A549 (cell line): ENCODE results near the gene UVRAG. TPM values are rescaled to one million over a fixed set of nuclear protein-coding genes. Genes with fewer than 3 reads are reported as not detected.

Source experiments
- ATAC-seq, 2 experiments: fragments of 200-7000 bp in 1 of 2; fragments of >200 bp in 1 of 2; cut with Nextera tagmentation in 1 of 2; cut with Tn5 transposase in 1 of 2; 3 replicates each; pipeline versions ENCODE4 v1.8.0 to v1.9.1; 2018 to 2020; ENCODE audit warnings: mild to moderate bottlenecking in 1 of 2, moderate library complexity in 1 of 2
- CTCF ChIA-PET: fragments of 300-600 bp; sonication (Branson Sonifier 250); formaldehyde crosslinking; extraction: SDS; loops from one replicate; lab custom pipeline; 2021; ENCODE audit warnings: antibody characterized with exemption, inconsistent platforms; lab: Yijun Ruan, JAX
- POLR2A ChIA-PET: fragments of 350-600 bp; formaldehyde crosslinking; extraction: SDS; loops from one replicate; lab custom pipeline; 2021; ENCODE audit warnings: antibody characterized with exemption, inconsistent platforms; lab: Yijun Ruan, JAX
- DNase-seq, 2 experiments: peaks; one replicate each; pipeline versions ENCODE4 v3.0.0 to v3.0.0-alpha.2; 2011 to 2016; ENCODE audit warnings: low read depth in 1 of 2, low spot score in 1 of 2
- FAIRE-seq: peaks from 2 replicates; lab custom pipeline; 2011; peaks lifted over from hg19 to GRCh38; lab: Jason Lieb, UNC
- H3K27ac ChIP-seq, 2 experiments: fragments of >200 bp; sonication (Bioruptor Twin); formaldehyde crosslinking; 3 replicates each; pipeline ENCODE4 v1.5.1; 2016 to 2017
- H3K4me1 ChIP-seq: fragments of >200 bp; sonication (Bioruptor Twin); formaldehyde crosslinking; 3 replicates; pipeline ENCODE4 v1.6.1; 2016
- H3K4me2 ChIP-seq: fragments of >200 bp; sonication (Bioruptor Twin); formaldehyde crosslinking; 3 replicates; pipeline ENCODE4 v1.6.1; 2016
- H3K4me3 ChIP-seq: fragments of >200 bp; sonication (Bioruptor Twin); formaldehyde crosslinking; 3 replicates; pipeline ENCODE4 v1.5.1; 2016
- H3K9me3 ChIP-seq: fragments of >200 bp; sonication (Bioruptor Twin); formaldehyde crosslinking; 3 replicates; pipeline ENCODE4 v1.6.1; 2016
- BHLHE40 ChIP-seq: IDR thresholded peaks from 2 replicates; pipeline ENCODE4 v1.6.1; 2012; ENCODE audit warnings: low read depth, low read length, inconsistent platforms
- CBX8 ChIP-seq: fragments of 200-600 bp; sonication (generic); IDR thresholded peaks from 2 replicates; pipeline ENCODE4 v1.6.1; 2016
- CHD2 ChIP-seq: fragments of 150-350 bp; IDR thresholded peaks from 2 replicates; pipeline ENCODE4 v1.6.1; 2014; ENCODE audit warnings: low read length; ENCODE audit not compliant: partially characterized antibody
- CHD4 ChIP-seq: fragments of 200-600 bp; sonication (generic); IDR thresholded peaks from 2 replicates; pipeline ENCODE4 v1.6.1; 2016; ENCODE audit warnings: antibody characterized with exemption, mild to moderate bottlenecking, borderline replicate concordance
- ESRRA ChIP-seq: fragments of 150-350 bp; IDR thresholded peaks from 2 replicates; pipeline ENCODE4 v1.6.1; 2014; ENCODE audit warnings: mild to moderate bottlenecking, low read length, borderline replicate concordance
- GATA3 ChIP-seq: IDR thresholded peaks from 2 replicates; pipeline ENCODE4 v1.6.1; 2012; ENCODE audit warnings: borderline replicate concordance
- HDAC2 ChIP-seq: fragments of 200-600 bp; sonication (generic); IDR thresholded peaks from 2 replicates; pipeline ENCODE4 v1.6.1; 2016
- HOXB5 ChIP-seq: fragments of 250-450 bp; sonication (Bioruptor Pico); IDR thresholded peaks from 2 replicates; pipeline ENCODE4 v1.5.0; 2020; ENCODE audit warnings: mild to moderate bottlenecking, moderate library complexity
- JUN ChIP-seq, 2 experiments: fragments of >200 bp; sonication (Bioruptor Twin); formaldehyde crosslinking; IDR thresholded peaks; 2 replicates in 1 of 2; 3 replicates in 1 of 2; pipeline ENCODE4 v1.6.1; 2016 to 2017
- JUNB ChIP-seq: fragments of >200 bp; sonication (Bioruptor Twin); formaldehyde crosslinking; IDR thresholded peaks from 2 replicates; pipeline ENCODE4 v1.6.1; 2016
- KDM5A ChIP-seq: fragments of 200-600 bp; sonication (generic); IDR thresholded peaks from 2 replicates; pipeline ENCODE4 v1.6.1; 2016; ENCODE audit warnings: antibody characterized with exemption, mild to moderate bottlenecking
- PHF8 ChIP-seq: fragments of 200-600 bp; sonication (generic); IDR thresholded peaks from 2 replicates; pipeline ENCODE4 v1.6.1; 2016; ENCODE audit warnings: low read depth, mild to moderate bottlenecking, antibody characterized with exemption, moderate library complexity, borderline replicate concordance
- POLR2AphosphoS2 ChIP-seq: conservative IDR thresholded peaks from 2 replicates; pipeline ENCODE4 v1.6.1; 2012; ENCODE audit warnings: low read length, improper control_type of control experiment, inconsistent platforms
- RCOR1 ChIP-seq: fragments of 150-350 bp; IDR thresholded peaks from 2 replicates; pipeline ENCODE4 v1.6.1; 2014; ENCODE audit warnings: antibody characterized with exemption, low read length, low read depth
- RNF2 ChIP-seq: fragments of 200-600 bp; sonication (generic); IDR thresholded peaks from 2 replicates; pipeline ENCODE4 v1.6.1; 2016; ENCODE audit warnings: low read depth, mild to moderate bottlenecking, antibody characterized with exemption, moderate library complexity, borderline replicate concordance
- TP53 ChIP-seq: fragments of 250-450 bp; sonication (Bioruptor Pico); IDR thresholded peaks from 2 replicates; pipeline ENCODE4 v1.5.0; 2021; ENCODE audit warnings: mild to moderate bottlenecking, moderate library complexity
- ZC3H11A ChIP-seq: fragments of 450-650 bp; IDR thresholded peaks from 2 replicates; pipeline ENCODE4 v1.6.1; 2014; ENCODE audit warnings: antibody characterized with exemption, mild to moderate bottlenecking
- WGBS: methylation state at CpG from one replicate; pipeline ENCODE4 v1.1.6; 2017; ENCODE audit errors: missing lambda C conversion rate; 5-methylcytosine and 5-hydroxymethylcytosine counted together
- polyA plus RNA-seq, 4 experiments: library from polyadenylated mRNA; depleted of rRNA in 3 of 4; stranded (reverse); fragments of >200 nt; fragmentation: RNase III in 1 of 4; extraction: RNeasy Plus Mini Kit Qiagen cat#74134 plus additional on column Dnase treatment in 1 of 4; gene quantifications; 2 replicates in 3 of 4; 3 replicates in 1 of 4; pipeline ENCODE4 v1.2.3, GENCODE V29; 2011 to 2017
- TF ChIP-seq, protein P1 (sequence below): IDR thresholded peaks from 2 replicates; pipeline ENCODE4 v1.6.1; 2012
- TF ChIP-seq, protein P2 (sequence below): fragments of >200 bp; sonication (Bioruptor Twin); formaldehyde crosslinking; IDR thresholded peaks from 3 replicates; pipeline ENCODE4 v1.6.1; 2016
- TF ChIP-seq, protein P3 (sequence below): fragments of 250-450 bp; sonication (Bioruptor Pico); IDR thresholded peaks from 2 replicates; pipeline ENCODE4 v1.5.0; 2021; ENCODE audit warnings: mild to moderate bottlenecking, moderate library complexity, borderline replicate concordance
- TF ChIP-seq, protein P4 (sequence below): fragments of 250-450 bp; sonication (Bioruptor Pico); IDR thresholded peaks from 2 replicates; pipeline ENCODE4 v1.5.0; 2020; ENCODE audit warnings: low read depth, mild to moderate bottlenecking, moderate library complexity
- TF ChIP-seq, protein P5 (sequence below): fragments of 200-600 bp; sonication (generic); IDR thresholded peaks from 2 replicates; pipeline ENCODE4 v1.6.1; 2016; ENCODE audit warnings: antibody characterized with exemption, mild to moderate bottlenecking, moderate library complexity

UVRAG gene
- polyA plus RNA-seq, 2 of the 4 experiments (the other 2 are of a cell fraction), result 6.1 to 14.1 TPM

DNA sequence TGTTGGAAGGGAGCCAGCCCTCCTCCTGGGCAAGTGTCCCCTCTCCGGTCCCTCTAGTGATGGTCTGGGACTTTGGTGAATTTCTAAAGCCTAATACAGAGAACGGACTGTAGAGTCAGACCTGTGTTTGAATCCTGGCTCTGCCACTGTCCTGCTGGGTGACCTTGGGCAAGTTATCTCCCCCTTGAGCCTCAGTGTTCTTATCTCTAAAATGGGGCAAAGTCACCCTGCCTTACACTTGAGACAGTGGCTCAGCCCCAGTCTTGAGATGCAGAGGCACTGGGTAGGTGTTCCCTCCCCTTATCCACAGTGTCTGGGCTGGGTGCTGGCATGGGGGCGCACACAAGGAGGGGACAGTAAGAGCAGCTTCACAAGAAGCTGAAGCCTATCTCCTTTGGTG is 25.5 kb upstream of the UVRAG start:
- Histone ChIP-seq H3K27ac (no peak overlapping the region), H3K4me3 (no peak overlapping the region), H3K9me3 (no peaks in the 10 kb centered on the region), H3K4me1 (peaks cover 15% of the 10 kb centered on the region), H3K4me2 (no peak overlapping the region)
- 97% methylated on average over 3 of the region's 3 CpGs for WGBS
- CTCF ChIA-PET, result interaction anchor here (1.0 to 1.7 kb wide), 5 partner anchors 13 to 84 kb away, joined by 3 to 12 read pairs (median 3); no protein-coding TSS in a partner anchor
- FAIRE-seq (no peak), DNase-seq (no peak), ATAC-seq (no peak)
- POLR2A ChIA-PET, result interaction anchor here (1.3 kb wide), 1 partner anchor 206 kb away, joined by 6 read pairs; no protein-coding TSS in a partner anchor
- TF ChIP-seq, protein P1, sequence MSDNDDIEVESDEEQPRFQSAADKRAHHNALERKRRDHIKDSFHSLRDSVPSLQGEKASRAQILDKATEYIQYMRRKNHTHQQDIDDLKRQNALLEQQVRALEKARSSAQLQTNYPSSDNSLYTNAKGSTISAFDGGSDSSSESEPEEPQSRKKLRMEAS, result no peak
- TF ChIP-seq BHLHE40 (no peak), POLR2AphosphoS2 (no peak), KDM5A (no peak), HOXB5 (CRISPR knock-in tag) (no peak), CBX8 (no peak), JUNB (no peak), CHD4 (no peak), GATA3 (no peak), RCOR1 (no peak)
- TF ChIP-seq, protein P2, sequence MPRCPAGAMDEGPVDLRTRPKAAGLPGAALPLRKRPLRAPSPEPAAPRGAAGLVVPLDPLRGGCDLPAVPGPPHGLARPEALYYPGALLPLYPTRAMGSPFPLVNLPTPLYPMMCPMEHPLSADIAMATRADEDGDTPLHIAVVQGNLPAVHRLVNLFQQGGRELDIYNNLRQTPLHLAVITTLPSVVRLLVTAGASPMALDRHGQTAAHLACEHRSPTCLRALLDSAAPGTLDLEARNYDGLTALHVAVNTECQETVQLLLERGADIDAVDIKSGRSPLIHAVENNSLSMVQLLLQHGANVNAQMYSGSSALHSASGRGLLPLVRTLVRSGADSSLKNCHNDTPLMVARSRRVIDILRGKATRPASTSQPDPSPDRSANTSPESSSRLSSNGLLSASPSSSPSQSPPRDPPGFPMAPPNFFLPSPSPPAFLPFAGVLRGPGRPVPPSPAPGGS, result no peak
- TF ChIP-seq, protein P3, sequence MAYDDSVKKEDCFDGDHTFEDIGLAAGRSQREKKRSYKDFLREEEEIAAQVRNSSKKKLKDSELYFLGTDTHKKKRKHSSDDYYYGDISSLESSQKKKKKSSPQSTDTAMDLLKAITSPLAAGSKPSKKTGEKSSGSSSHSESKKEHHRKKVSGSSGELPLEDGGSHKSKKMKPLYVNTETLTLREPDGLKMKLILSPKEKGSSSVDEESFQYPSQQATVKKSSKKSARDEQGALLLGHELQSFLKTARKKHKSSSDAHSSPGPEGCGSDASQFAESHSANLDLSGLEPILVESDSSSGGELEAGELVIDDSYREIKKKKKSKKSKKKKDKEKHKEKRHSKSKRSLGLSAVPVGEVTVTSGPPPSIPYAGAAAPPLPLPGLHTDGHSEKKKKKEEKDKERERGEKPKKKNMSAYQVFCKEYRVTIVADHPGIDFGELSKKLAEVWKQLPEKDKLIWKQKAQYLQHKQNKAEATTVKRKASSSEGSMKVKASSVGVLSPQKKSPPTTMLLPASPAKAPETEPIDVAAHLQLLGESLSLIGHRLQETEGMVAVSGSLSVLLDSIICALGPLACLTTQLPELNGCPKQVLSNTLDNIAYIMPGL (CRISPR knock-in tag), result no peak
- TF ChIP-seq, protein P4, sequence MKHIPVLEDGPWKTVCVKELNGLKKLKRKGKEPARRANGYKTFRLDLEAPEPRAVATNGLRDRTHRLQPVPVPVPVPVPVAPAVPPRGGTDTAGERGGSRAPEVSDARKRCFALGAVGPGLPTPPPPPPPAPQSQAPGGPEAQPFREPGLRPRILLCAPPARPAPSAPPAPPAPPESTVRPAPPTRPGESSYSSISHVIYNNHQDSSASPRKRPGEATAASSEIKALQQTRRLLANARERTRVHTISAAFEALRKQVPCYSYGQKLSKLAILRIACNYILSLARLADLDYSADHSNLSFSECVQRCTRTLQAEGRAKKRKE (CRISPR knock-in tag), result no peak

DNA sequence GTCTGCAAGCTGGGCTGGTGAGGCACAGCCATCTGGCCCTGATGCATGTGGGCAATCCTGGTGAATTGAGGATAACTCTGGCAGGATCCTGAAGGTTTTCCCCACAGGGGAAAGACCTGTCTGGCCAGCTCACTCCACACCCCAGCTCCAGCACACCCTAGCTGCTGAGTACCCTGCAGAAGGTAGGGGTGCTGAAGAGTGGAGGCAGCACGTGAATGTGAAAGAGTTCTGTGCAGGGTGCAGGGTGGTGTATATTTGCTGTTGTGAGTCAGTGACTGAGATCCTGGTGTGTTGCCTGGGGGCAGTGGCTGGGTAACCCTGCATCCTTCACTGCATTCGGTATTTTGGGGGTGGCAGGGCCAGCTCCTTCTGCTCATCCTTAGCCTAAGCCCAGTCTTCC is 24.0 kb upstream of the UVRAG start:
- TF ChIP-seq ESRRA (no peak), ZC3H11A (no peak), TP53 (CRISPR knock-in tag) (no peak), BHLHE40 (no peak), CHD2 (no peak), PHF8 (no peak), HDAC2 (no peak), RNF2 (no peak), HOXB5 (CRISPR knock-in tag) (no peak), JUN (IDR thresholded peaks at IDR 0.05) (no peak), KDM5A (no peak)
- TF ChIP-seq, protein P5, sequence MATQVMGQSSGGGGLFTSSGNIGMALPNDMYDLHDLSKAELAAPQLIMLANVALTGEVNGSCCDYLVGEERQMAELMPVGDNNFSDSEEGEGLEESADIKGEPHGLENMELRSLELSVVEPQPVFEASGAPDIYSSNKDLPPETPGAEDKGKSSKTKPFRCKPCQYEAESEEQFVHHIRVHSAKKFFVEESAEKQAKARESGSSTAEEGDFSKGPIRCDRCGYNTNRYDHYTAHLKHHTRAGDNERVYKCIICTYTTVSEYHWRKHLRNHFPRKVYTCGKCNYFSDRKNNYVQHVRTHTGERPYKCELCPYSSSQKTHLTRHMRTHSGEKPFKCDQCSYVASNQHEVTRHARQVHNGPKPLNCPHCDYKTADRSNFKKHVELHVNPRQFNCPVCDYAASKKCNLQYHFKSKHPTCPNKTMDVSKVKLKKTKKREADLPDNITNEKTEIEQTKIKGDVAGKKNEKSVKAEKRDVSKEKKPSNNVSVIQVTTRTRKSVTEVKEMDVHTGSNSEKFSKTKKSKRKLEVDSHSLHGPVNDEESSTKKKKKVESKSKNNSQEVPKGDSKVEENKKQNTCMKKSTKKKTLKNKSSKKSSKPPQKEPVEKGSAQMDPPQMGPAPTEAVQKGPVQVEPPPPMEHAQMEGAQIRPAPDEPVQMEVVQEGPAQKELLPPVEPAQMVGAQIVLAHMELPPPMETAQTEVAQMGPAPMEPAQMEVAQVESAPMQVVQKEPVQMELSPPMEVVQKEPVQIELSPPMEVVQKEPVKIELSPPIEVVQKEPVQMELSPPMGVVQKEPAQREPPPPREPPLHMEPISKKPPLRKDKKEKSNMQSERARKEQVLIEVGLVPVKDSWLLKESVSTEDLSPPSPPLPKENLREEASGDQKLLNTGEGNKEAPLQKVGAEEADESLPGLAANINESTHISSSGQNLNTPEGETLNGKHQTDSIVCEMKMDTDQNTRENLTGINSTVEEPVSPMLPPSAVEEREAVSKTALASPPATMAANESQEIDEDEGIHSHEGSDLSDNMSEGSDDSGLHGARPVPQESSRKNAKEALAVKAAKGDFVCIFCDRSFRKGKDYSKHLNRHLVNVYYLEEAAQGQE, result no peak
- TF ChIP-seq, protein P3 (CRISPR knock-in tag), result no peak
- H3K4me1 ChIP-seq, result peaks cover 15% of the 10 kb centered on the region
- DNase-seq, result no peak
- H3K9me3 ChIP-seq, result no peaks in the 10 kb centered on the region
- POLR2A ChIA-PET, result no interaction called here
- ATAC-seq, result peak in 1 of 2 experiments; percentile 56; a peak in 4 of 6 replicates
- no peak overlapping the region for H3K4me3 ChIP-seq
- WGBS, result 19% methylated on average over 2 of the region's 2 CpGs
- peak overlapping the region in 1 of 2 experiments; percentile 40; a peak in 1 of 6 replicates for H3K27ac ChIP-seq
- CTCF ChIA-PET, result interaction anchor here (1.2 to 4.7 kb wide), 2 partner anchors 10 to 11 kb away, joined by 4 to 43 read pairs; no protein-coding TSS in a partner anchor
- no peak for FAIRE-seq
- H3K4me2 ChIP-seq, result peak overlapping the region; percentile 29; the same call in 1 of the 3 replicates
